Measurements from ENCODE around the gene SPATA21.

GRCh38 chr1:16385659-16386453, 51.4 kb downstream of the SPATA21 start:
- TF ChIP-seq FOS (IDR thresholded peaks at IDR 0.05; ENCODE audit: borderline replicate concordance, insufficient read depth, low read length), result no peak
- TF ChIP-seq CTCF (IDR thresholded peaks at IDR 0.05; ENCODE audit: extremely low read depth in 1 of 2, insufficient read depth in 1 of 2, low read depth in 1 of 2, low read length in 2 of 2), result no peak
- no peak for TF ChIP-seq POLR2A (IDR thresholded peaks at IDR 0.05; ENCODE audit: low read depth, low read length)
